ENCODE results near the gene HOXD11.

Gene HOXD11

DNA sequence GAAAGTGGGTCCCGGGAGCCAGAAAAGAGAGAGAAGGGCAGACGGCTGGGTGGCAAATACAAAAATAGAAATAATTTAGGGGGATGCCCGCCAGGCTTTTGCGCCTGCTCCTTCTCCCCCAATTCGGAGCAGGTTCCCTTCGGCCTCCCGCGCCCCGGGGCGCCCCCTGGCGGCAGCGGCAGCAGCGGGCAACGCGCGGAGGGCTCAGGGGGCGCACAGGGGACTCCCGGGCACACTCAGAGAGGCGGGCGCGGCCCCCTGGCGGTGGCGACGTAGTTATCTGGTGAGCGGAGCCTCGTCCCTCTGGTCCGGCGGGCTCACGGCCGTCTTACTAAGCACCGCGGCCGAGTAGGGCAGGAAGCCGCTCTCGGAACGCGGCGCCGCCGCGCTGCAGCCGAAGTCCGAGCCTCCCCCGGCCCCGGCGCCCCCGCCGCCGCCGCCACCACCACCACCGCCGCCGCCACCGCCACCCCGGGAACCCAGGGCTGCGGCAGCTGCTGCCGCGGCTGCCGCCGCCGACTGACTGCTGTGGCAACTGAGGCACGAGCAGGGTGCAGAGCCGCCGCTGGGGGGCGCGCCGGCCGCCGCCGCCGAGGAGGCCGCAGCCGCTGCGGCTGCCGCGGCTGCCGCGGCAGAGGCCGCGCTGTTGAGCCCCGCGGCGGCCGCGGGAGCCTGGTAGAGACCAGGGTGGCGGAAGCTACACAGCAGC lies 27.1 kb upstream of the HOXD11 start:
- no peak overlapping the region for H3K27ac ChIP-seq (replicated peaks; ENCODE audit: low read length)
- WGBS, 2 donors (ENCODE audit: extremely low coverage in 2 of 2, insufficient read length in 2 of 2, insufficient replicate concordance in 1 of 2), result no CpG with 5 or more reads among the region's 86 CpGs
- no peak overlapping the region for H3K14ac ChIP-seq (ENCODE audit: low read length)

DNA sequence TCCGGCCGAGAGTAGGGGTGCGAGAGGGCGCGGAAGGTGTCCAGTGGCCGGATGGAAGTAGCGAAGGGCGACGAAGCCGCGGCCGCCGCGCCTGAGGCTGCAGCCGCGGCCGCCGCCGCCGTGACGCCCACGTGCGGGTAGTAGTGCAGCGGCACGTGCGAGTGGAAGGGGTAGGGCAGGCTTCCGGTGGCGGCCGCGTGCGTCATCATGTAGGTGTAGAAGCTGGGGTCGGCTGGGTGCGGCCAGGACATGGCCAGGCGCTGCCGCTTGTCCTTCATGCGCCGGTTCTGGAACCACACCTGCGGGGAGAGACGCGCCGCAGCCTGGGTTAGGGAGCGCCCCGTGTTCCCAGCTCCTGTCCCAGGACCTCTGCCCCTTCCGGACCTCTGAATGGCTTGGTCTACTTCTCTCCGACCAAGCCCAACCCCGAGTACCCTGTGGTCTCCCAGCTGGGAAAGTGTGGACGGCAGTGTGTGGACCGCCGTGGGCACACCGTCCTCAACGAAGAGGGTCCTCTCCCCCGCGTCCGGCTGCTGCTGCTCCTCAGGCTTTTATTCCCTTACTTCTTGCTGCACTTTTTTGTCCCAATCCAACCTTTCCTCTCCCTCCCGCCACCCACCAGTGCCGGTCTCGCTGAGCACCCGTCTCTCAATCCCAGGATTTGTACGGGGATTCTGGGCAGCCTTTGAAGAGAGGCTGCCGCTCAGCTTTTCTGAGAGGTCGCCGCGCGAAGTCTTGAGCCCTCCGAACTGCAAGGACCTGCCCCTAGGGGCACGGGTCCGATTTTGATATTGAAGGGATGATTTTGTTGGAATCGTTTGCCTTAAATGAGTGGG lies 26.3 kb upstream of the HOXD11 start:
- H3K4ac ChIP-seq (ENCODE audit: low read length), result no peak overlapping the region
- no peak for DNase-seq (ENCODE audit: low spot score)
- peak overlapping the region; percentile 29 to 44 for H3K4me3 ChIP-seq (ENCODE audit: low read length in 2 of 2)
- peak overlapping the region; percentile 71 for H3K18ac ChIP-seq (ENCODE audit: low read length)
- peak overlapping the region; percentile 69 for H3K4me2 ChIP-seq (ENCODE audit: insufficient read depth, low read length, poor library complexity, severe bottlenecking)
- H3K27me3 ChIP-seq (ENCODE audit: control insufficient read depth in 3 of 3, insufficient read depth in 3 of 3, low read depth in 1 of 3, low read length in 3 of 3), result peaks cover 50 to 98% (median 89%) of the 10 kb centered on the region in 3 experiments
- H2AK5ac ChIP-seq (ENCODE audit: low read depth, low read length), result no peak overlapping the region
- H3K23ac ChIP-seq (ENCODE audit: low read depth, low read length, poor library complexity), result peak overlapping the region; percentile 90
- peaks cover 0 to 2% of the 10 kb centered on the region in 2 donors for H3K4me1 ChIP-seq (ENCODE audit: control insufficient read depth in 2 of 2, insufficient read depth in 1 of 2, low read depth in 1 of 2, low read length in 2 of 2)
- peak overlapping the region; percentile 90 for H2AFZ ChIP-seq (ENCODE audit: low read length)
- H4K8ac ChIP-seq (ENCODE audit: low read depth, low read length), result peak overlapping the region; percentile 97
- H4K91ac ChIP-seq (ENCODE audit: low read depth, low read length, poor library complexity), result no peak overlapping the region
- no peak overlapping the region for H2BK15ac ChIP-seq (ENCODE audit: low read length)
- no peak overlapping the region for H2BK12ac ChIP-seq (ENCODE audit: low read length)
- peak overlapping the region; percentile 35 for H2BK120ac ChIP-seq (ENCODE audit: low read depth, low read length)
- no peaks in the 10 kb centered on the region for H3K36me3 ChIP-seq (replicated peaks in 1 of 2; ENCODE audit: control insufficient read depth in 2 of 2, insufficient read depth in 2 of 2, low read length in 2 of 2)
- no peak overlapping the region for H3K27ac ChIP-seq (replicated peaks; ENCODE audit: low read length)
- H3K9ac ChIP-seq (ENCODE audit: low read depth, low read length, poor library complexity), result no peak overlapping the region
- no peak overlapping the region for H3K14ac ChIP-seq (ENCODE audit: low read length)
- H3K79me1 ChIP-seq (ENCODE audit: low read depth, low read length), result no peaks in the 10 kb centered on the region
- no peak overlapping the region for H2BK5ac ChIP-seq (ENCODE audit: low read length)
- peaks cover 0 to 4% of the 10 kb centered on the region in 2 donors for H3K9me3 ChIP-seq (replicated peaks in 1 of 2; ENCODE audit: control insufficient read depth in 2 of 2, insufficient read depth in 1 of 2, low read depth in 1 of 2, low read length in 2 of 2)
- no CpG with 5 or more reads among the region's 68 CpGs for WGBS, 2 donors (ENCODE audit: extremely low coverage in 2 of 2, insufficient read length in 2 of 2, insufficient replicate concordance in 1 of 2)

More for the DNA sequence above, 27.1 kb upstream of the HOXD11 start:
- peak overlapping the region; percentile 90 for H3K23ac ChIP-seq (ENCODE audit: low read depth, low read length, poor library complexity)
- H3K36me3 ChIP-seq (replicated peaks in 1 of 2; ENCODE audit: control insufficient read depth in 2 of 2, insufficient read depth in 2 of 2, low read length in 2 of 2), result no peaks in the 10 kb centered on the region
- H3K4ac ChIP-seq (ENCODE audit: low read length), result no peak overlapping the region
- H3K4me3 ChIP-seq (ENCODE audit: low read length in 2 of 2), result peak overlapping the region; percentile 29 to 66
- H4K91ac ChIP-seq (ENCODE audit: low read depth, low read length, poor library complexity), result no peak overlapping the region
- H2BK15ac ChIP-seq (ENCODE audit: low read length), result no peak overlapping the region
- peaks cover 48 to 98% (median 89%) of the 10 kb centered on the region in 3 experiments for H3K27me3 ChIP-seq (ENCODE audit: control insufficient read depth in 3 of 3, insufficient read depth in 3 of 3, low read depth in 1 of 3, low read length in 3 of 3)
- peaks cover 0 to 2% of the 10 kb centered on the region in 2 donors for H3K4me1 ChIP-seq (ENCODE audit: control insufficient read depth in 2 of 2, insufficient read depth in 1 of 2, low read depth in 1 of 2, low read length in 2 of 2)
- H2BK120ac ChIP-seq (ENCODE audit: low read depth, low read length), result no peak overlapping the region
- H3K4me2 ChIP-seq (ENCODE audit: insufficient read depth, low read length, poor library complexity, severe bottlenecking), result peak overlapping the region; percentile 69
- H2AFZ ChIP-seq (ENCODE audit: low read length), result peak overlapping the region; percentile 90
- DNase-seq (ENCODE audit: low spot score), result no peak
- peak overlapping the region; percentile 60 for H3K18ac ChIP-seq (ENCODE audit: low read length)
- no peak overlapping the region for H2BK12ac ChIP-seq (ENCODE audit: low read length)
- H3K79me1 ChIP-seq (ENCODE audit: low read depth, low read length), result no peaks in the 10 kb centered on the region
- no peak overlapping the region for H3K9ac ChIP-seq (ENCODE audit: low read depth, low read length, poor library complexity)
- no peak overlapping the region for H2AK5ac ChIP-seq (ENCODE audit: low read depth, low read length)
- no peak overlapping the region for H2BK5ac ChIP-seq (ENCODE audit: low read length)
- peaks cover 0 to 4% of the 10 kb centered on the region in 2 donors for H3K9me3 ChIP-seq (replicated peaks in 1 of 2; ENCODE audit: control insufficient read depth in 2 of 2, insufficient read depth in 1 of 2, low read depth in 1 of 2, low read length in 2 of 2)
- peak overlapping the region; percentile 97 for H4K8ac ChIP-seq (ENCODE audit: low read depth, low read length)

DNA sequence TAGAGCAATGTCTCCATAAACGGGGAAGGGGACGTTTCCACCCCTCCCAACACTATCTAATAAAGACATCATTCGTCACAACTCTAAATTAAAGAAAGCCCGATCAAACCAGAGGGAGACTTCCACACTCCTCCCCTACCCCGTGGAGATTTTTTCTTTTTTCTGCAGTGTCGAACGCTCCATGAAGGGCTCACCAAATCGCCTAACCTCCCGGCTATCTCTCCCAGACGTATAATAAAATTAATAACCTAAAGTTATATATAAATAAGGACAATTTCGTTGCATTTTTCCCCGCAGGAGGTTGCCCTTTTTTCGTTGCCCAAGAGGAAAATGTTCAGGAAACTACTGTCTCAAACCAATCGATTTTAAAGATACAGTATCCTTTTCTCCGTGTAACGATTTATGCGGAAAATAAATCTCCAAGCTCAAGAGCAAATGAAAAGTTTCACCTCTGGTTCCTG lies 25.7 kb upstream of the HOXD11 start:
- no peak overlapping the region for H3K18ac ChIP-seq (ENCODE audit: low read length)
- no peak overlapping the region for H3K27ac ChIP-seq (replicated peaks; ENCODE audit: low read length)
- H2BK120ac ChIP-seq (ENCODE audit: low read depth, low read length), result no peak overlapping the region
- no peak overlapping the region for H3K4me2 ChIP-seq (ENCODE audit: insufficient read depth, low read length, poor library complexity, severe bottlenecking)
- H4K8ac ChIP-seq (ENCODE audit: low read depth, low read length), result no peak overlapping the region
- H3K4ac ChIP-seq (ENCODE audit: low read length), result no peak overlapping the region
- H3K9me3 ChIP-seq (replicated peaks in 1 of 2; ENCODE audit: control insufficient read depth in 2 of 2, insufficient read depth in 1 of 2, low read depth in 1 of 2, low read length in 2 of 2), result peaks cover 0 to 4% of the 10 kb centered on the region in 2 donors
- DNase-seq (ENCODE audit: low spot score), result no peak
- H2BK15ac ChIP-seq (ENCODE audit: low read length), result no peak overlapping the region
- H3K36me3 ChIP-seq (replicated peaks in 1 of 2; ENCODE audit: control insufficient read depth in 2 of 2, insufficient read depth in 2 of 2, low read length in 2 of 2), result no peaks in the 10 kb centered on the region
- peaks cover 53 to 98% (median 90%) of the 10 kb centered on the region in 3 experiments for H3K27me3 ChIP-seq (ENCODE audit: control insufficient read depth in 3 of 3, insufficient read depth in 3 of 3, low read depth in 1 of 3, low read length in 3 of 3)
- H3K79me1 ChIP-seq (ENCODE audit: low read depth, low read length), result no peaks in the 10 kb centered on the region
- H4K91ac ChIP-seq (ENCODE audit: low read depth, low read length, poor library complexity), result no peak overlapping the region
- no peak overlapping the region for H2AFZ ChIP-seq (ENCODE audit: low read length)
- no peak overlapping the region for H3K14ac ChIP-seq (ENCODE audit: low read length)
- H3K23ac ChIP-seq (ENCODE audit: low read depth, low read length, poor library complexity), result no peak overlapping the region
- no peak overlapping the region for H2AK5ac ChIP-seq (ENCODE audit: low read depth, low read length)
- H2BK12ac ChIP-seq (ENCODE audit: low read length), result no peak overlapping the region
- no CpG with 5 or more reads among the region's 17 CpGs for WGBS, 2 donors (ENCODE audit: extremely low coverage in 2 of 2, insufficient read length in 2 of 2, insufficient replicate concordance in 1 of 2)
- H3K9ac ChIP-seq (ENCODE audit: low read depth, low read length, poor library complexity), result no peak overlapping the region
- peaks cover 0 to 2% of the 10 kb centered on the region in 2 donors for H3K4me1 ChIP-seq (ENCODE audit: control insufficient read depth in 2 of 2, insufficient read depth in 1 of 2, low read depth in 1 of 2, low read length in 2 of 2)
- no peak overlapping the region for H3K4me3 ChIP-seq (ENCODE audit: low read length in 2 of 2)
- no peak overlapping the region for H2BK5ac ChIP-seq (ENCODE audit: low read length)
